Measurements from ENCODE around the gene LRP5. TPM values are rescaled to one million over a fixed set of nuclear protein-coding genes. Genes with fewer than 3 reads are reported as not detected.

LRP5 gene
- total RNA-seq, 1 experiment from 2014 or later, result 48.8 TPM

DNA sequence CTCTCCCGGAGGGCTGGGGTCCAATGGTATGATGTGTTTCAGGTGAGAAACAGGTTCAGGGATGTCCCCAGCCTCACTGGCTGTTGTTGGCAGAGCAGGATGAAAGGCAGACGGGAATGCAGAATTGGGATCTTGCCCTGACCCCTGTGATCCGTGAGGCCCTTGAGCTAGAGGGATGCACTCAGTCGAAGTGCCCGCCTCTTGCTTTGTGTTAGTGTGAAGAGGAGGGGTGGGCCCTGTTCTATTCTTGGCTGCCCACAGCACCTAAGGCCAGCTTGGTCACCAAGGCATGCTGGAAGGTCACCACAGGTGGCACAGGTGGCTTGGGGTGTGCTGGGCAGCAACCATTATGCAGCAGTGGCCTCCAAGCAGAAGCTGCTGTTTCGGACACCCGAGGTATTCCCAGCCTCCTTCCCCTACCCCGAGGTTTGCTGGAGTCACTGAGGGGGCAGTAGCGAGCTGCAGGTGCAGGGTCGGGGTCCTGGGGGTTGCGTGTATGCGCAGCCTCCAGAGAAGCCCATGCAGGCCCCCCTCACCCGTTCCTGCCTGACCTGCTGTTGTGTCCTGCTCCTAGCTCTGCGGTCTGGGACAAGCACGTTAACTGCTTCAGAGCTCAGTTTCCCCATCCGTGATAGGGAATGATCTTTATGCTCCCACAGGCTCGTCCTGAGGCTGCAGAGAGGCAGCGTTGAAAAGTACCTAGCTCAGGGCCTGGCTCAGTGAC, 13.0 kb downstream of the LRP5 start (continued):
- TF ChIP-seq, protein P1, sequence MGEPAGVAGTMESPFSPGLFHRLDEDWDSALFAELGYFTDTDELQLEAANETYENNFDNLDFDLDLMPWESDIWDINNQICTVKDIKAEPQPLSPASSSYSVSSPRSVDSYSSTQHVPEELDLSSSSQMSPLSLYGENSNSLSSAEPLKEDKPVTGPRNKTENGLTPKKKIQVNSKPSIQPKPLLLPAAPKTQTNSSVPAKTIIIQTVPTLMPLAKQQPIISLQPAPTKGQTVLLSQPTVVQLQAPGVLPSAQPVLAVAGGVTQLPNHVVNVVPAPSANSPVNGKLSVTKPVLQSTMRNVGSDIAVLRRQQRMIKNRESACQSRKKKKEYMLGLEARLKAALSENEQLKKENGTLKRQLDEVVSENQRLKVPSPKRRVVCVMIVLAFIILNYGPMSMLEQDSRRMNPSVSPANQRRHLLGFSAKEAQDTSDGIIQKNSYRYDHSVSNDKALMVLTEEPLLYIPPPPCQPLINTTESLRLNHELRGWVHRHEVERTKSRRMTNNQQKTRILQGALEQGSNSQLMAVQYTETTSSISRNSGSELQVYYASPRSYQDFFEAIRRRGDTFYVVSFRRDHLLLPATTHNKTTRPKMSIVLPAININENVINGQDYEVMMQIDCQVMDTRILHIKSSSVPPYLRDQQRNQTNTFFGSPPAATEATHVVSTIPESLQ (CRISPR knock-in tag; IDR thresholded peaks at IDR 0.05), result no peak
- TF ChIP-seq, protein P2, sequence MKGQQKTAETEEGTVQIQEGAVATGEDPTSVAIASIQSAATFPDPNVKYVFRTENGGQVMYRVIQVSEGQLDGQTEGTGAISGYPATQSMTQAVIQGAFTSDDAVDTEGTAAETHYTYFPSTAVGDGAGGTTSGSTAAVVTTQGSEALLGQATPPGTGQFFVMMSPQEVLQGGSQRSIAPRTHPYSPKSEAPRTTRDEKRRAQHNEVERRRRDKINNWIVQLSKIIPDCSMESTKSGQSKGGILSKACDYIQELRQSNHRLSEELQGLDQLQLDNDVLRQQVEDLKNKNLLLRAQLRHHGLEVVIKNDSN (CRISPR knock-in tag; IDR thresholded peaks at IDR 0.05), result no peak

DNA sequence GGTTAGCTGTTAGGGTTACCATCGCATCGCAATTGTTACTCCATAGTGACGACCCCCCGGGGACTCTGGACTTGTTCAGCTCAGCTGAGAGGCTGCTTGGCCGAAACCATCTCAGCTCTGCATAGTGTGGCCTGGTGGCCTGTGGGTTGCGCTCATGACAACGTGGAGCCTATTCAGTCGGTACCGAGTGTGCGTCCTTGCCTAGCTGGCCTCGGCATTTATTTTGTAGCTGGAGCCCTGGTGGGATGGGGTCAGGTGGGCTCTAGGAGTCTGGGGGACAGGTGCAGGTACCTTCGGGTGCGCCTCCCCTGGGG, 13.5 kb downstream of the LRP5 start:
- ChIA-PET POLR2A (interaction anchor here (0.6 kb wide), 1 partner anchor 70 kb away, joined by 4 read pairs; no protein-coding TSS in a partner anchor), CTCF (interaction anchor here (0.5 to 3.4 kb wide), 32 partner anchors 8 to 564 kb away, joined by 3 to 29 read pairs (median 4); partner anchors contain the start of genes C11orf24 and PPP6R3)
- Mint-ChIP-seq H3K9me3 (peaks cover 4% of the 10 kb centered on the region), H3K36me3 (peaks cover 4% of the 10 kb centered on the region), H3K4me1 (peaks cover 58% of the 10 kb centered on the region), H3K4me3 (no peak overlapping the region), H3K27me3 (ENCODE audit: low read depth) (no peaks in the 10 kb centered on the region), H3K27ac (peak overlapping the region; percentile 45; the same call in 1 of the 2 replicates)
- TF ChIP-seq MXD4 (CRISPR knock-in tag; IDR thresholded peaks at IDR 0.05; ENCODE audit: borderline replicate concordance), result no peak
- TF ChIP-seq, protein P3, sequence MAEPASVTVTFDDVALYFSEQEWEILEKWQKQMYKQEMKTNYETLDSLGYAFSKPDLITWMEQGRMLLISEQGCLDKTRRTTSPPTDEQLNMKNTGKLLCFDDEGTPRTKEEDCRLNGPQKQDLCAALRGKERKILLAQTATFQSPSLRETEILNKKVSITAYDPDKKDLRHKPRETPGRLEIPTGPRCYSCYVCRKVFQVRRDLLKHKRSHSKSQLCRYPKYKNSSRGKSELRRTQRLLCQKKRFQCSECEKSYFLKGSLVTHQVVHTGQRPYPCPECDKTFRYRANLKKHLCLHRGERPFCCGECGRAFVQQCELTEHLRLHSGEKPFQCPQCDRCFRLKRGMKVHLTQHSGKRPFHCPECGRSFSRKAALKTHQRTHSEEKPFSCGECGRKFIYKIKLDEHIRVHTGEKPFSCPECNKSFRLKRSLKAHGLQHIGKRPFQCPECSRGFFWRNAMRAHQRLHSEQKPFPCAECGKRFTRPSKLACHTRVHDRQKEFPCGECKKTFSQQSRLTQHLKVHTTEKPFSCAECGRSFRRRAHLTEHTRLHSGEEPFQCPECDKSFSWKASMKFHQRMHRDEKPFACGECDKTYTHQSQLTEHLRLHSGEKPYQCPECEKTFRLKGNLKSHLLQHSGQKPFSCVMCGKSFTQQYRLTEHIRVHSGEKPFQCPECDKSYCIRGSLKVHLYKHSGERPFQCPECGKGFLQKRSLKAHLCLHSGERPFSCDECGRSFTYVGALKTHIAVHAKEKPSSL (CRISPR knock-in tag; conservative IDR thresholded peaks at IDR 0.05), result no peak
- ATAC-seq (no peak), DNase-seq (ENCODE audit: low spot score) (no peak)

DNA sequence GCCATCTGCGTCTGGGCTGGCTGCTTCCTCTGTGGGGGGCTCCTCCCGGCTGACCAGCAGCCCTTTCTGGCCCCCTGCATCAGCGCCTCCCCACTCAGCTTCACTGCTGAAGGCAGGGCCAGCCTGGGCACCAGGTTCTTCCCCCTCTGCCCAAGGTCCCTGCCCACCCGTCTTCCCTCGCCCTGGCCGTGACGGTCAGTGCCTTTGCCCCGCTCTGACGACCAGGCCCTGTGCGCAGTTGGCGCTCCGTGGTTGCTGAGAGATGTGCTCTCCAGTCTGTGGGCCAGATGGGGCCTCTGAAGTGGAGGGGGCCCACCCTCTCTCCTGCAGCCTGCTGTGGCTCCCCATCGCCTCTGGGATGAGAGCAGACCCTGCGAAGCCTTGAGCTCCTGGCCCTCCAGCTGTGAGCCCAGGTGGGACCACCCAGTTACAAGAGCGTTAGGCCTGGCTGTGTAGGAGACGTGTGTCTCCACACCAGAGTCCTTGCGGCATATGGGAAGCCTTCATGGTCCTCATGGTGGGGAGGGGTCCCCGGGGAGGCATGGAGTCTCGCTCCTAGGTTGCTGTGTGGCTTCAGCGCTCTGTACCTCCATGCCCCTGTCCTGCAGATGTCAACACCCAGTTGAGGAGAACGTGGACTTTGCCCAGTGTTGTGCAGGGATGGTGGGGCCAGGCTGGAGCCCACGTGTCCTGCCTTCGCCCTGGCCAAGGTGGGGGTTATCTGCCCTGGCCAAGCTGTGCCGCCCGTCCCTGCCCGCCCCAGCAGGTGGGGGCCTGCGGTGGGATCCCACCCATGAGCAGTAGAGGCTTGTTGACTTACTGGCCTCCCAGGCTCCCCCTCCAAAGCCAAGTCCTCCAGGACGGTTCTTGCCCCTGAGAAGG, 14.2 kb downstream of the LRP5 start:
- Mint-ChIP-seq H3K4me1 (peaks cover 65% of the 10 kb centered on the region), H3K27me3 (ENCODE audit: low read depth) (no peaks in the 10 kb centered on the region), H3K36me3 (no peaks in the 10 kb centered on the region), H3K4me3 (no peak overlapping the region), H3K27ac (peak overlapping the region; percentile 65), H3K9me3 (no peaks in the 10 kb centered on the region)
- DNase-seq (ENCODE audit: low spot score) (no peak), ATAC-seq (no peak)
- POLR2A ChIA-PET, result no interaction called here
- CTCF ChIA-PET, result interaction anchor here (0.5 to 3.4 kb wide), 19 partner anchors 11 to 134 kb away, joined by 3 to 29 read pairs (median 5); partner anchors contain the start of genes C11orf24 and PPP6R3
- TF ChIP-seq SMAD4 (CRISPR knock-in tag; IDR thresholded peaks at IDR 0.05), result no peak
- TF ChIP-seq, protein P4, sequence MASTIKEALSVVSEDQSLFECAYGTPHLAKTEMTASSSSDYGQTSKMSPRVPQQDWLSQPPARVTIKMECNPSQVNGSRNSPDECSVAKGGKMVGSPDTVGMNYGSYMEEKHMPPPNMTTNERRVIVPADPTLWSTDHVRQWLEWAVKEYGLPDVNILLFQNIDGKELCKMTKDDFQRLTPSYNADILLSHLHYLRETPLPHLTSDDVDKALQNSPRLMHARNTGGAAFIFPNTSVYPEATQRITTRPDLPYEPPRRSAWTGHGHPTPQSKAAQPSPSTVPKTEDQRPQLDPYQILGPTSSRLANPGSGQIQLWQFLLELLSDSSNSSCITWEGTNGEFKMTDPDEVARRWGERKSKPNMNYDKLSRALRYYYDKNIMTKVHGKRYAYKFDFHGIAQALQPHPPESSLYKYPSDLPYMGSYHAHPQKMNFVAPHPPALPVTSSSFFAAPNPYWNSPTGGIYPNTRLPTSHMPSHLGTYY (CRISPR knock-in tag; IDR thresholded peaks at IDR 0.05), result no peak
- TF ChIP-seq, protein P5, sequence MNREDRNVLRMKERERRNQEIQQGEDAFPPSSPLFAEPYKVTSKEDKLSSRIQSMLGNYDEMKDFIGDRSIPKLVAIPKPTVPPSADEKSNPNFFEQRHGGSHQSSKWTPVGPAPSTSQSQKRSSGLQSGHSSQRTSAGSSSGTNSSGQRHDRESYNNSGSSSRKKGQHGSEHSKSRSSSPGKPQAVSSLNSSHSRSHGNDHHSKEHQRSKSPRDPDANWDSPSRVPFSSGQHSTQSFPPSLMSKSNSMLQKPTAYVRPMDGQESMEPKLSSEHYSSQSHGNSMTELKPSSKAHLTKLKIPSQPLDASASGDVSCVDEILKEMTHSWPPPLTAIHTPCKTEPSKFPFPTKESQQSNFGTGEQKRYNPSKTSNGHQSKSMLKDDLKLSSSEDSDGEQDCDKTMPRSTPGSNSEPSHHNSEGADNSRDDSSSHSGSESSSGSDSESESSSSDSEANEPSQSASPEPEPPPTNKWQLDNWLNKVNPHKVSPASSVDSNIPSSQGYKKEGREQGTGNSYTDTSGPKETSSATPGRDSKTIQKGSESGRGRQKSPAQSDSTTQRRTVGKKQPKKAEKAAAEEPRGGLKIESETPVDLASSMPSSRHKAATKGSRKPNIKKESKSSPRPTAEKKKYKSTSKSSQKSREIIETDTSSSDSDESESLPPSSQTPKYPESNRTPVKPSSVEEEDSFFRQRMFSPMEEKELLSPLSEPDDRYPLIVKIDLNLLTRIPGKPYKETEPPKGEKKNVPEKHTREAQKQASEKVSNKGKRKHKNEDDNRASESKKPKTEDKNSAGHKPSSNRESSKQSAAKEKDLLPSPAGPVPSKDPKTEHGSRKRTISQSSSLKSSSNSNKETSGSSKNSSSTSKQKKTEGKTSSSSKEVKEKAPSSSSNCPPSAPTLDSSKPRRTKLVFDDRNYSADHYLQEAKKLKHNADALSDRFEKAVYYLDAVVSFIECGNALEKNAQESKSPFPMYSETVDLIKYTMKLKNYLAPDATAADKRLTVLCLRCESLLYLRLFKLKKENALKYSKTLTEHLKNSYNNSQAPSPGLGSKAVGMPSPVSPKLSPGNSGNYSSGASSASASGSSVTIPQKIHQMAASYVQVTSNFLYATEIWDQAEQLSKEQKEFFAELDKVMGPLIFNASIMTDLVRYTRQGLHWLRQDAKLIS (CRISPR knock-in tag; IDR thresholded peaks at IDR 0.05; ENCODE audit: borderline replicate concordance), result no peak
- no peak for TF ChIP-seq TEAD4 (CRISPR knock-in tag; IDR thresholded peaks at IDR 0.05)
- 0 out of 2 replicates have a peak, but pooled peaks have one; percentile 19 for TF ChIP-seq RELA (CRISPR knock-in tag; IDR thresholded peaks at IDR 0.05; ENCODE audit: borderline replicate concordance)
- TF ChIP-seq, protein P2 (CRISPR knock-in tag; IDR thresholded peaks at IDR 0.05), result no peak
- TF ChIP-seq ZNF219 (CRISPR knock-in tag; IDR thresholded peaks at IDR 0.05; ENCODE audit: borderline replicate concordance), result no peak

Data from WTC11 (cell line).